GM12891 (cell line): ENCODE data around the gene CHMP2B.
A peak's percentile ranks its signal among the peaks of the same experiment; 100 is the strongest.
"Not testable (repeated sequence)": the region's sequence is repeated elsewhere in the genome, so short reads cannot be mapped to it uniquely, and the experiment has no call there.

Source experiments
- DNase-seq: peaks from one replicate; pipeline ENCODE4 v3.0.0; 2011; ENCODE audit warnings: low spot score; ENCODE audit not compliant: insufficient read length
- FAIRE-seq: peaks from 2 replicates; lab custom pipeline; 2011; peaks lifted over from hg19 to GRCh38; lab: Jason Lieb, UNC
- PAX5 ChIP-seq: IDR thresholded peaks from 2 replicates; pipeline ENCODE4 v1.6.1; 2011; ENCODE audit warnings: low read length, moderate library complexity, mild to moderate bottlenecking; ENCODE audit not compliant: insufficient read depth, severe bottlenecking
- POLR2A ChIP-seq: IDR thresholded peaks from 2 replicates; pipeline ENCODE4 v1.6.1; 2011; ENCODE audit warnings: low read depth, low read length, control low read depth
- POLR2AphosphoS5 ChIP-seq: IDR thresholded peaks from 2 replicates; pipeline ENCODE4 v1.6.1; 2011; ENCODE audit warnings: low read depth, low read length, control low read depth
- POU2F2 ChIP-seq: IDR thresholded peaks from 2 replicates; pipeline ENCODE4 v1.6.1; 2011; ENCODE audit warnings: low read depth, mild to moderate bottlenecking, control low read depth, low read length, moderate library complexity
- SPI1 ChIP-seq: IDR thresholded peaks from 2 replicates; pipeline ENCODE4 v1.6.1; 2011; ENCODE audit warnings: low read depth, low read length, control low read depth
- TAF1 ChIP-seq: IDR thresholded peaks from 2 replicates; pipeline ENCODE4 v1.6.1; 2011; ENCODE audit warnings: low read depth, low read length, control low read depth

The CHMP2B gene

GRCh38 chr3:87298111-87298718 is 71.1 kb downstream of the CHMP2B start:
- FAIRE-seq, result peak; percentile 60
- peak; percentile 2 for DNase-seq
- TF ChIP-seq TAF1 (no peak), PAX5 (no peak), POLR2AphosphoS5 (no peak), POLR2A (no peak), SPI1 (no peak), POU2F2 (no peak)

- FAIRE-seq, DNase-seq: not testable (repeated sequence)
Measured at GRCh38 chr3:87305031-87305430, 77.9 kb downstream of the CHMP2B start.
